GM12891 (cell line): ENCODE results near the gene RPS26.
"Not testable (repeated sequence)": the region's sequence is repeated elsewhere in the genome, so short reads cannot be mapped to it uniquely, and the experiment has no call there.

Source experiments
- POLR2A ChIP-seq: IDR thresholded peaks from 2 replicates; pipeline ENCODE4 v1.6.1; 2011; ENCODE audit warnings: low read depth, low read length, control low read depth
- POLR2AphosphoS5 ChIP-seq: IDR thresholded peaks from 2 replicates; pipeline ENCODE4 v1.6.1; 2011; ENCODE audit warnings: low read depth, low read length, control low read depth
- POU2F2 ChIP-seq: IDR thresholded peaks from 2 replicates; pipeline ENCODE4 v1.6.1; 2011; ENCODE audit warnings: low read depth, mild to moderate bottlenecking, control low read depth, low read length, moderate library complexity

GRCh38 chr12:56077966-56078365 lies 36.2 kb downstream of the RPS26 start:
- not testable (repeated sequence) for TF ChIP-seq POU2F2, POLR2A, POLR2AphosphoS5
